HEK293 (cell line): ENCODE measurements around the gene NAV3.
"Not testable (repeated sequence)": the region's sequence is repeated elsewhere in the genome, so short reads cannot be mapped to it uniquely, and the experiment has no call there.

Experiments used
- CTCF ChIA-PET: fragments of 350-600 bp; formaldehyde crosslinking; extraction: SDS; loops from one replicate; lab custom pipeline; 2021; ENCODE audit warnings: antibody characterized with exemption; lab: Yijun Ruan, JAX
- POLR2A ChIA-PET: fragments of 300-600 bp; formaldehyde crosslinking; extraction: SDS; loops from one replicate; lab custom pipeline; 2020; ENCODE audit warnings: antibody characterized with exemption, inconsistent platforms; lab: Yijun Ruan, JAX
- H3K27ac ChIP-seq: fragments of 200-500 bp; sonication (Bioruptor generic); 2 replicates; pipeline ENCODE4 v1.5.1; 2014; ENCODE audit warnings: low read depth, low read length, control low read depth, inconsistent platforms; ENCODE audit errors: extremely low read depth
- H3K36me3 ChIP-seq, 2 experiments: fragments of 200-500 bp in 1 of 2; sonication (Bioruptor generic) in 1 of 2; 1 replicate in 1 of 2; 2 replicates in 1 of 2; pipeline ENCODE4 v1.5.1; 2014 to 2017; ENCODE audit warnings: inconsistent platforms in 2 of 2, low read length in 2 of 2; ENCODE audit not compliant: control insufficient read depth in 2 of 2, insufficient read depth in 1 of 2
- H3K4me1 ChIP-seq: fragments of 200-500 bp; sonication (Bioruptor generic); 2 replicates; pipeline ENCODE4 v1.5.1; 2014; ENCODE audit warnings: mild to moderate bottlenecking, low read length, inconsistent platforms; ENCODE audit not compliant: control insufficient read depth, insufficient read depth
- H3K4me3 ChIP-seq: 2 replicates; pipeline ENCODE4 v1.5.1; 2011; ENCODE audit warnings: low read depth, mild to moderate bottlenecking, control low read depth, low read length, moderate library complexity
- H3K9me3 ChIP-seq: fragments of 200-500 bp; sonication (Bioruptor generic); 2 replicates; pipeline ENCODE4 v1.5.1; 2014; ENCODE audit warnings: low read depth, low read length, inconsistent platforms; ENCODE audit not compliant: control insufficient read depth, insufficient read depth
- BCL11A ChIP-seq: fragments of 450-650 bp; formaldehyde crosslinking; IDR thresholded peaks from 2 replicates; pipeline ENCODE4 v1.5.1; 2016; ENCODE audit warnings: low read depth, missing biosample characterization, missing genetic modification characterization
- PRDM4 ChIP-seq: fragments of 450-650 bp; formaldehyde crosslinking; IDR thresholded peaks from 2 replicates; pipeline ENCODE4 v1.5.1; 2017; ENCODE audit warnings: missing biosample characterization, missing genetic modification characterization
- SCRT2 ChIP-seq: fragments of 450-650 bp; formaldehyde crosslinking; IDR thresholded peaks from 2 replicates; pipeline ENCODE4 v1.5.1; 2016; ENCODE audit warnings: missing biosample characterization, missing genetic modification characterization
- ZFHX2 ChIP-seq: fragments of 450-650 bp; formaldehyde crosslinking; conservative IDR thresholded peaks from 2 replicates; pipeline ENCODE4 v1.5.1; 2016; ENCODE audit warnings: missing biosample characterization, missing genetic modification characterization
- ZNF114 ChIP-seq: fragments of 450-650 bp; formaldehyde crosslinking; IDR thresholded peaks from 2 replicates; pipeline ENCODE4 v1.5.0; 2017; ENCODE audit warnings: missing biosample characterization, missing genetic modification characterization
- ZNF175 ChIP-seq: fragments of 450-650 bp; formaldehyde crosslinking; IDR thresholded peaks from 2 replicates; pipeline ENCODE4 v1.5.1; 2016; ENCODE audit warnings: missing biosample characterization, missing genetic modification characterization
- ZNF221 ChIP-seq: fragments of 450-650 bp; formaldehyde crosslinking; IDR thresholded peaks from 2 replicates; pipeline ENCODE4 v1.5.1; 2017; ENCODE audit warnings: missing biosample characterization, missing genetic modification characterization, borderline replicate concordance
- ZNF324 ChIP-seq: fragments of 450-650 bp; formaldehyde crosslinking; IDR thresholded peaks from 2 replicates; pipeline ENCODE4 v1.5.1; 2016; ENCODE audit warnings: missing biosample characterization, missing genetic modification characterization
- ZNF350 ChIP-seq: fragments of 450-650 bp; formaldehyde crosslinking; IDR thresholded peaks from 2 replicates; pipeline ENCODE4 v1.5.0; 2017; ENCODE audit warnings: missing biosample characterization, mild to moderate bottlenecking, missing genetic modification characterization
- ZNF518A ChIP-seq: fragments of 450-650 bp; formaldehyde crosslinking; conservative IDR thresholded peaks from 2 replicates; pipeline ENCODE4 v1.5.1; 2016; ENCODE audit warnings: low read depth, missing biosample characterization, missing genetic modification characterization
- ZNF560 ChIP-seq: fragments of 450-650 bp; formaldehyde crosslinking; IDR thresholded peaks from 2 replicates; pipeline ENCODE4 v1.5.1; 2017; ENCODE audit warnings: missing biosample characterization, missing genetic modification characterization, borderline replicate concordance
- ZNF664 ChIP-seq: fragments of 450-650 bp; formaldehyde crosslinking; IDR thresholded peaks from 2 replicates; pipeline ENCODE4 v1.5.1; 2016; ENCODE audit warnings: missing biosample characterization, missing genetic modification characterization
- ZXDB ChIP-seq: fragments of 450-650 bp; formaldehyde crosslinking; IDR thresholded peaks from 2 replicates; pipeline ENCODE4 v1.5.1; 2016; ENCODE audit warnings: missing biosample characterization, missing genetic modification characterization

NAV3 gene

GRCh38 chr12:78249578-78249977 is 418.9 kb downstream of the NAV3 start (continued):
- TF ChIP-seq BCL11A: no peak

DNA sequence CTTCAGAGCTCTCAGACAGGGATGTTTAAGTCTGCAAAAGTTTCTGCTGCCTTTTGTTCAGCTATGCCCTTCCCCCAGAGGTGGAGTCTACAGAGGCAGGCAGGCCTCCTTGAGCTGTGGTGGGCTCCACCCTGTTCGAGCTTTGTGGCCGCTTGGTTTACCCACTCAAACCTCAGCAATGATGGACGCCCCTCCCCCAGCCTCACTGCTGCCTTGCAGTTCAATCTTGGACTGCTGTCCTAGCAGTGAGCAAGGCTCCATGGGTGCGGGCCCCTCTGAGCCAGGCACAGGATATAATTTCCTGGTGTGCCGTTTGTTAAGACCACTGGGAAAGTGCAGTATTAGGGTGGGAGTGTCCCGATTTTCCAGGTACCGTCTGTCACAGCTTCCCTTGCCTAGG is 427.0 kb downstream of the NAV3 start:
- H3K4me1 ChIP-seq, H3K36me3 ChIP-seq, H3K27ac ChIP-seq, H3K9me3 ChIP-seq, H3K4me3 ChIP-seq, POLR2A ChIA-PET, CTCF ChIA-PET: not testable (repeated sequence)

DNA sequence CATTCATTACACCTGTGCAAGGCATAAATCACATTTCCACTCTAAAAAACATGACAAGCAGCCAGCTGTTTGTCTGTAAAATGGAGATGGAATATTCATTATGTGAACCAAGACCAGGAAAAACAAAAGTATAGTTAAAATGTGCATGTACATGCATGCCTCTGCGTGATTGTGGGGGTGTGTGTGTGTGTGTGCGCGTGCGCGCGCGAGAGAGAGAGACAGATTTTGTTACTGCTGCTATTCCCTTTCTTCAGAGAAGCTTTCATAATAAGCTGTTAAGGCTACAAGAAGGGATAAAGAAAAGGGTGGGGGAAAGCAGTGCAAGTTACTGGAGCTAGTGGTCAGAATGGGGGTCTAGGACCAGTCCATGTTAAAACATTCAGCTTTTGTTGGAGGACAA is 430.3 kb downstream of the NAV3 start:
- no peaks in the 10 kb centered on the region for H3K4me1 ChIP-seq
- ChIA-PET POLR2A (no interaction called here), CTCF (no interaction called here)
- TF ChIP-seq ZNF175 (tag by site-specific recombination) (no peak), ZNF518A (tag by site-specific recombination) (no peak), ZNF560 (tag by site-specific recombination) (no peak), ZFHX2 (tag by site-specific recombination) (no peak), ZNF324 (no peak), ZNF221 (tag by site-specific recombination) (no peak), SCRT2 (tag by site-specific recombination) (no peak), PRDM4 (tag by site-specific recombination) (no peak)
- H3K9me3 ChIP-seq: no peaks in the 10 kb centered on the region
- H3K27ac ChIP-seq: no peak overlapping the region
- no peak overlapping the region for H3K4me3 ChIP-seq
- no peaks in the 10 kb centered on the region for H3K36me3 ChIP-seq

DNA sequence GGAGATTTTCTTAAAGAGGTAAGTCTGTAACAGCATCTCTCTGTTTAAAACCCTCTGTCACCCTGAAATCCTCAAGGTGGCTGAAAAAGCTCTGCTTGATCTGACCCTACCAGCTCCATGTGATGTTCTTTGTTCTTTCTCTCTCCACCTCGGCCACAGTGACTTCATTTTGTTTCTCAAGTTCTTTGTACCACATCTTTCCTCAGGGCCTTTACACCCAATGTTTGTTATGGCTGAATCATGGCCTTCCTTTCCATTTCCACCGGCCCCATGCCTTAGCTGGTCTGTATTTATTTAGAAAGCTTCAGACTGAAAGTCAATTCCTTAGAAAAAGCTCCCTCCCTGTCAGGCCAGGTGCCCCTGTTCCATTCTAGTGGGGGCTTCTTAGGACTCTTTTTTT is 431.2 kb downstream of the NAV3 start:
- ChIA-PET CTCF (interaction anchor here (0.6 kb wide), 1 partner anchor 241 kb away, joined by 3 read pairs; no protein-coding TSS in a partner anchor), POLR2A (no interaction called here)
- TF ChIP-seq ZNF350 (no peak), ZXDB (tag by site-specific recombination) (no peak), ZNF664 (no peak), ZNF114 (no peak)
- Histone ChIP-seq H3K4me1 (no peaks in the 10 kb centered on the region), H3K36me3 (no peaks in the 10 kb centered on the region), H3K27ac (no peak overlapping the region), H3K9me3 (no peaks in the 10 kb centered on the region), H3K4me3 (no peak overlapping the region)
